ENCODE results near the gene TGFBR3.

DNA sequence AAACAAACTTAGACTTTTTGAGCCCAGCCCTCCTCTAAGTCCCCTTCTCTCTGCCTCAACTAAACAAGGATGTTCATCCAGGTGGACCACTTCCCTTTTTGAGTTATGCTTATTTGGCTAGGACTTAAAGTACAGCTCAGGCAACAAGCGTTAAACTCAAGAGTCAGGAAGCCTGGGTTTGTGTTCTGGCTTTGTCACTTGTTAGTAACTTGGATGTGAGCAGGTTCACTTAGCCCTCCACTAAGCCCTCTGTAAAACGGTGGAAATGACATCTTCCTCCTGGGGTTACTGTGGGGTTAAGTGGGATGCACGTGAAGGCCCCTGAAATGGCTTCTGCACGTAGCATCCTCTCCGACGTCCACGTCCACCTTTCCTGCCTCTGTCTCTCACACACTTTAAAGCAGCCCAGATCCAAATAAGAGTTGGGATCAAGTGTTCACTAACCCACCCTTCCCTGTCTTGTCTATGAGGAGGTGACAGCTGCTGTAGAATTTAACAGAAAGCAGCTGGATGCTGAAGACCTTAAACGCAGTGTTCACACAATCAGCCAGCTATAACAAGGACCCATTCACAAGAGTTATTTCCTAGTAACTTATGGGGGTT lies 152.7 kb downstream of the TGFBR3 start:
- TF ChIP-seq, protein P1, sequence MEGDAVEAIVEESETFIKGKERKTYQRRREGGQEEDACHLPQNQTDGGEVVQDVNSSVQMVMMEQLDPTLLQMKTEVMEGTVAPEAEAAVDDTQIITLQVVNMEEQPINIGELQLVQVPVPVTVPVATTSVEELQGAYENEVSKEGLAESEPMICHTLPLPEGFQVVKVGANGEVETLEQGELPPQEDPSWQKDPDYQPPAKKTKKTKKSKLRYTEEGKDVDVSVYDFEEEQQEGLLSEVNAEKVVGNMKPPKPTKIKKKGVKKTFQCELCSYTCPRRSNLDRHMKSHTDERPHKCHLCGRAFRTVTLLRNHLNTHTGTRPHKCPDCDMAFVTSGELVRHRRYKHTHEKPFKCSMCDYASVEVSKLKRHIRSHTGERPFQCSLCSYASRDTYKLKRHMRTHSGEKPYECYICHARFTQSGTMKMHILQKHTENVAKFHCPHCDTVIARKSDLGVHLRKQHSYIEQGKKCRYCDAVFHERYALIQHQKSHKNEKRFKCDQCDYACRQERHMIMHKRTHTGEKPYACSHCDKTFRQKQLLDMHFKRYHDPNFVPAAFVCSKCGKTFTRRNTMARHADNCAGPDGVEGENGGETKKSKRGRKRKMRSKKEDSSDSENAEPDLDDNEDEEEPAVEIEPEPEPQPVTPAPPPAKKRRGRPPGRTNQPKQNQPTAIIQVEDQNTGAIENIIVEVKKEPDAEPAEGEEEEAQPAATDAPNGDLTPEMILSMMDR (IDR thresholded peaks at IDR 0.05; ENCODE audit: low read length): no peak
- no peak for TF ChIP-seq EZH2 (IDR thresholded peaks at IDR 0.05; ENCODE audit: borderline replicate concordance, low read length)
